ENCODE measurements around the gene ERFE.

ERFE gene

GRCh38 chr2:238126338-238126737 lies 32.4 kb upstream of the ERFE start:
- DNase-seq (ENCODE audit: low read depth): no peak

- no peak for DNase-seq (ENCODE audit: low read depth)
Observed at GRCh38 chr2:238126775-238127164, 32.0 kb upstream of the ERFE start.

GRCh38 chr2:238127165-238128060 lies 31.4 kb upstream of the ERFE start:
- no peak for DNase-seq (ENCODE audit: low read depth)

- no peak for DNase-seq (ENCODE audit: low read depth)
Observed at GRCh38 chr2:238128061-238128440, 30.7 kb upstream of the ERFE start.

- DNase-seq (ENCODE audit: low read depth): no peak
Observed at GRCh38 chr2:238128534-238129001, 30.2 kb upstream of the ERFE start.

GRCh38 chr2:238129166-238130010 lies 29.4 kb upstream of the ERFE start:
- DNase-seq (ENCODE audit: low read depth): no peak

- DNase-seq (ENCODE audit: low read depth): no peak
Observed at GRCh38 chr2:238130111-238130695, 28.6 kb upstream of the ERFE start.

- DNase-seq (ENCODE audit: low read depth): no peak
Observed at GRCh38 chr2:238130696-238131628, 27.8 kb upstream of the ERFE start.

GRCh38 chr2:238131761-238132462 lies 26.9 kb upstream of the ERFE start:
- no peak for DNase-seq (ENCODE audit: low read depth)

GRCh38 chr2:238132463-238133450 lies 26.0 kb upstream of the ERFE start:
- no peak for DNase-seq (ENCODE audit: low read depth)

GRCh38 chr2:238133499-238134392 lies 25.0 kb upstream of the ERFE start:
- DNase-seq (ENCODE audit: low read depth): no peak

GRCh38 chr2:238134393-238134785 lies 24.4 kb upstream of the ERFE start:
- no peak for DNase-seq (ENCODE audit: low read depth)

- no peak for DNase-seq (ENCODE audit: low read depth)
Observed at GRCh38 chr2:238135601-238136150, 23.1 kb upstream of the ERFE start.

- DNase-seq (ENCODE audit: low read depth): no peak
Observed at GRCh38 chr2:238136820-238137537, 21.8 kb upstream of the ERFE start.

GRCh38 chr2:238137885-238138284 lies 20.9 kb upstream of the ERFE start:
- no peak for DNase-seq (ENCODE audit: low read depth)

GRCh38 chr2:238138331-238139195 lies 20.2 kb upstream of the ERFE start, which contains the start of gene KLHL30:
Gene KLHL30, plus strand, starts transcription at chr2:238138668. Its CDS starts 2,087 bp downstream, at chr2:238140755.
- no peak for DNase-seq (ENCODE audit: low read depth)

Measured in stimulated activated CD8-positive, alpha-beta memory T cell treated with anti-CD3 and anti-CD28 coated beads, Interleukin-15, amount 100 ng/mL, for 1 hour (primary cell).